K562 (cell line): ENCODE results near the gene BAZ2A. TPM values are rescaled to one million over a fixed set of nuclear protein-coding genes. Genes with fewer than 3 reads are reported as not detected.

ENCODE experiments used
- CEBPB ChIP-seq: fragments of 450-650 bp; IDR thresholded peaks from 2 replicates; pipeline ENCODE4 v1.6.1; 2016; ENCODE audit warnings: missing genetic modification characterization, missing compliant biosample characterization
- CHD4 ChIP-seq: fragments of 200-600 bp; sonication (generic); IDR thresholded peaks from 3 replicates; pipeline ENCODE4 v1.6.1; 2012; ENCODE audit warnings: low read depth, mild to moderate bottlenecking, mixed read lengths, low read length, inconsistent platforms; ENCODE audit not compliant: insufficient read depth, insufficient replicate concordance, poor library complexity, severe bottlenecking
- HMGXB4 ChIP-seq: sonication (generic); formaldehyde crosslinking; IDR thresholded peaks from 2 replicates; pipeline ENCODE4 v1.8.1; 2023; ENCODE audit warnings: mild to moderate bottlenecking, missing genetic modification reagents
- HSF4 ChIP-seq: fragments of 250-450 bp; sonication (Bioruptor Pico); IDR thresholded peaks from 2 replicates; pipeline ENCODE4 v2.1.2; 2022; ENCODE audit warnings: mild to moderate bottlenecking, moderate library complexity, borderline replicate concordance
- KLF13 ChIP-seq: fragments of 450-650 bp; IDR thresholded peaks from 2 replicates; pipeline ENCODE4 v1.6.1; 2016; ENCODE audit warnings: missing genetic modification characterization, low read depth, mild to moderate bottlenecking, missing compliant biosample characterization, moderate library complexity, borderline replicate concordance
- MAX ChIP-seq: sonication (generic); formaldehyde crosslinking; IDR thresholded peaks from 2 replicates; pipeline ENCODE4 v1.9.0; 2022; ENCODE audit warnings: mild to moderate bottlenecking, missing genetic modification reagents
- NCOR1 ChIP-seq: fragments of 450-650 bp; IDR thresholded peaks from 2 replicates; pipeline ENCODE4 v1.6.1; 2016; ENCODE audit warnings: mild to moderate bottlenecking, moderate library complexity
- PCBP2 ChIP-seq: fragments of 200-400 bp; formaldehyde crosslinking; IDR thresholded peaks from 2 replicates; pipeline ENCODE4 v1.6.1; 2018; ENCODE audit warnings: low read length, low read depth, mild to moderate bottlenecking, moderate library complexity; ENCODE audit not compliant: poor library complexity, severe bottlenecking
- POLR2B ChIP-seq: fragments of 450-650 bp; IDR thresholded peaks from 2 replicates; pipeline ENCODE4 v1.6.1; 2018; ENCODE audit warnings: low read depth; ENCODE audit not compliant: partially characterized antibody
- POU5F1 ChIP-seq: fragments of 150-350 bp; IDR thresholded peaks from 2 replicates; pipeline ENCODE4 v1.6.1; 2014; ENCODE audit warnings: borderline replicate concordance, low read length, low read depth, mild to moderate bottlenecking; ENCODE audit not compliant: partially characterized antibody
- RFX7 ChIP-seq: fragments of 250-450 bp; sonication (Bioruptor Pico); IDR thresholded peaks from 2 replicates; pipeline ENCODE4 v1.5.1; 2021; ENCODE audit warnings: mild to moderate bottlenecking
- SMAD2 ChIP-seq: fragments of 150-350 bp; IDR thresholded peaks from 2 replicates; pipeline ENCODE4 v1.6.1; 2014; ENCODE audit warnings: low read depth, mild to moderate bottlenecking, low read length
- ZBTB12 ChIP-seq: fragments of 250-450 bp; sonication (Bioruptor Pico); IDR thresholded peaks from 2 replicates; pipeline ENCODE4 v1.4.0; 2020
- ZNF23 ChIP-seq: fragments of 250-450 bp; sonication (Bioruptor Pico); IDR thresholded peaks from 2 replicates; pipeline ENCODE4 v1.4.0; 2020; ENCODE audit warnings: mild to moderate bottlenecking
- ZNF384 ChIP-seq: IDR thresholded peaks from 2 replicates; pipeline ENCODE4 v1.6.1; 2012; ENCODE audit warnings: low read depth, low read length, improper control_type of control experiment
- ZNF586 ChIP-seq: fragments of 450-650 bp; formaldehyde crosslinking; conservative IDR thresholded peaks from 2 replicates; pipeline ENCODE4 v1.4.0; 2020; ENCODE audit warnings: mild to moderate bottlenecking, moderate library complexity
- polyA plus RNA-seq, 8 experiments: library from polyadenylated mRNA; depleted of rRNA in 4 of 8; stranded (reverse) in 5 of 8; unstranded in 3 of 8; fragments of >200 nt; fragmentation: Nextera tagmentation in 2 of 8; fragmentation: Illumina TruSeq in 1 of 8; extraction: Ambion mirVana in 2 of 8; extraction: Trizol in 1 of 8; gene quantifications; 2 replicates each; pipeline versions ENCODE4 v1.2.1 to v1.2.3, GENCODE V29; 2011 to 2014; ENCODE audit warnings: inconsistent platforms in 1 of 8, missing spikeins in 1 of 8
- total RNA-seq, 7 experiments: library from RNA; depleted of rRNA in 6 of 7; stranded (reverse); fragments of >200 nt in 6 of 7; fragmentation: Illumina TruSeq in 2 of 7; extraction: Trizol in 2 of 7; gene quantifications; 2 replicates each; pipeline versions ENCODE4 v1.2.1 to v1.2.3, GENCODE V29; 2011 to 2021; ENCODE audit warnings: low replicate concordance in 1 of 7
- TF ChIP-seq, protein P1 (sequence below): IDR thresholded peaks from 2 replicates; pipeline ENCODE4 v1.6.1; 2011; ENCODE audit not compliant: insufficient read length; ENCODE audit errors: extremely low read depth
- TF ChIP-seq, protein P2 (sequence below), 2 experiments: IDR thresholded peaks; 2 replicates each; pipeline ENCODE4 v1.6.1; 2011; ENCODE audit warnings: borderline replicate concordance in 1 of 2, control low read depth in 1 of 2, low read depth in 1 of 2, low read length in 1 of 2, mild to moderate bottlenecking in 1 of 2, mixed read lengths in 1 of 2, moderate library complexity in 1 of 2; ENCODE audit not compliant: insufficient read depth in 1 of 2, insufficient read length in 1 of 2, poor library complexity in 1 of 2, severe bottlenecking in 1 of 2; ENCODE audit errors: extremely low read depth in 1 of 2

BAZ2A gene
- total and polyA plus RNA-seq, 9 of the 15 experiments (the other 6 are each of a cell fraction or from before 2014, with no cell fraction given), result 4.5 to 86.4 (median 26.2) TPM

DNA sequence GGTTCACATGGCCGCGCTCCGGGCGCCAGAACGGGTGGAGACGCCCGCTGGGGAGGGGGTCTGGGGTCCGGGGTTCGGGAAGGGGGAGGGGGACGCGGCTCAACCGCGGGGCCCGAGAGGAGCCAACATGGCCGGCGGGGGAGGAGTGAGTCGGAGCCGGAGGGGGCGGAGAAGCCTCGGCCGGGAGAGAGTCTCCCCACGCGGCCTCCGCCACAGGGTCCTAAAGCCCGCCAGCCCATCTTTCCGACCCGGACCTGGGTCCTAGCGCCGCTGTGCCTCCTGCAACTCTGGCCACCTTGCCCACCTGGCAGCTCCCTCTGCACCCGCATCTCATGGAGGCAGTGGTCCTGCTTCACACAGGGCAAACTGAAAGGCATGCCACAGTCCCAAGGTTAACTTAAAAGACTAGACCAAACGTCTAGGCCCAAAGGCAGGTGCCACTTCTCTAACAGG, at the start of gene BAZ2A (continued):
- TF ChIP-seq, protein P1, sequence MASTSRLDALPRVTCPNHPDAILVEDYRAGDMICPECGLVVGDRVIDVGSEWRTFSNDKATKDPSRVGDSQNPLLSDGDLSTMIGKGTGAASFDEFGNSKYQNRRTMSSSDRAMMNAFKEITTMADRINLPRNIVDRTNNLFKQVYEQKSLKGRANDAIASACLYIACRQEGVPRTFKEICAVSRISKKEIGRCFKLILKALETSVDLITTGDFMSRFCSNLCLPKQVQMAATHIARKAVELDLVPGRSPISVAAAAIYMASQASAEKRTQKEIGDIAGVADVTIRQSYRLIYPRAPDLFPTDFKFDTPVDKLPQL, result no peak
- no peak for TF ChIP-seq RFX7 (CRISPR knock-in tag)
- TF ChIP-seq, protein P2, sequence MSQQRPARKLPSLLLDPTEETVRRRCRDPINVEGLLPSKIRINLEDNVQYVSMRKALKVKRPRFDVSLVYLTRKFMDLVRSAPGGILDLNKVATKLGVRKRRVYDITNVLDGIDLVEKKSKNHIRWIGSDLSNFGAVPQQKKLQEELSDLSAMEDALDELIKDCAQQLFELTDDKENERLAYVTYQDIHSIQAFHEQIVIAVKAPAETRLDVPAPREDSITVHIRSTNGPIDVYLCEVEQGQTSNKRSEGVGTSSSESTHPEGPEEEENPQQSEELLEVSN (IDR thresholded peaks at IDR 0.05; ENCODE audit: borderline replicate concordance in 1 of 2, extremely low read depth in 1 of 2, insufficient read depth in 1 of 2, insufficient read length in 1 of 2, low read depth in 1 of 2, low read length in 1 of 2, poor library complexity in 1 of 2, severe bottlenecking in 1 of 2), result no peak
- TF ChIP-seq PCBP2, result no peak
- peak; percentile 72 for TF ChIP-seq MAX (CRISPR knock-in tag)
- TF ChIP-seq ZNF384, result 0 out of 2 replicates have a peak, but pooled peaks have one; percentile 11
- TF ChIP-seq NCOR1, result peak; percentile 32; the same call in 1 of the 2 replicates
- TF ChIP-seq SMAD2, result no peak
- TF ChIP-seq CEBPB (tag), result no peak
- TF ChIP-seq ZNF23 (CRISPR knock-in tag), result no peak
- TF ChIP-seq HSF4 (CRISPR knock-in tag), result no peak
- TF ChIP-seq POU5F1, result no peak
- TF ChIP-seq CHD4, result no peak
- no peak for TF ChIP-seq ZBTB12 (CRISPR knock-in tag)
- no peak for TF ChIP-seq POLR2B
- no peak for TF ChIP-seq HMGXB4
- peak; percentile 69; the same call in 1 of the 2 replicates for TF ChIP-seq KLF13 (tag)
- no peak for TF ChIP-seq ZNF586
